GM12872 (cell line): ENCODE measurements around the gene IRAK2.
A peak's percentile ranks its signal among the peaks of the same experiment; 100 is the strongest.

Experiments used
- TF ChIP-seq, protein P1 (sequence below): IDR thresholded peaks from 3 replicates; pipeline ENCODE4 v1.5.1; 2011; ENCODE audit warnings: low read depth, mild to moderate bottlenecking, low read length, moderate library complexity; ENCODE audit not compliant: insufficient read depth

Gene IRAK2

DNA sequence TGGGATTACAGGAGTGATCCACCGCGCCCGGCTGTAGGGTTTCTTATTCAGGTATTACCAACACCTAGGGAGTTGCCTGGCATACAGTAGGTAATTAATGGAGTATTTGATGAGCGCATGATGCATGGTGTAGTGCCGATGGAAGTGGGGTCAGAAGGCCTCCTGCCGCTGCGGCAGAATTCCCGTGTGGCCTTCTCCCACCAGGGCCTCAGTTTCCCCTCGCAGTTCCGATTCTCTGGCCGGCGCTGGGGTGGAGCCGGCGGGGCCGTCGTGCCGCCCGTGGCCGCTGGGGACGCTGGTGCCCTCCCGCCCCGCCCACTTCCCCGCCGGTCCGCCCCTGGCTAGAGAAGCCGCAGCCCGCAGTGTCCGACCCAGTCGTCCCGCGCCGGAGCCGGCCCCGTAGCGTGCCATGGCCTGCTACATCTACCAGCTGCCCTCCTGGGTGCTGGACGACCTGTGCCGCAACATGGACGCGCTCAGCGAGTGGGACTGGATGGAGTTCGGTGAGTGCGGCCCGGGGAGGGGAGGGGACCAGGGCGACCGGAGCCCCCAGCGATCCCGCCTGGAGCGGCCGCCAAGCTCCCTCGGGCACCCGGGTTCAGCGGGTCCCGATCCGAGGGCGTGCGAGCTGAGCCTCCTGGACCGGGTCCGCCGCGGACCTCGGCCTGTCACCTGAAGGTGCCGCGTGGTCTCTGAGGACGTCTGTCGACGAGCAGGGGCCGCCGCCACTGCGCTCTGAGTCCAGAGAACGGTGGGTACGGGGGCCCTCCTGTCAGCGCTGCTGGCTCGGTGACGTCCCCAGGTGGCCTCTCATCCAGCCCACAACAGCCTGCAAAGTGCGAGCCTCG is at the start of gene IRAK2:
IRAK2 (plus strand) TSS at position 374 of the 848 bp plus-strand sequence; CDS start at position 410, 36 bp downstream.
- TF ChIP-seq, protein P1, sequence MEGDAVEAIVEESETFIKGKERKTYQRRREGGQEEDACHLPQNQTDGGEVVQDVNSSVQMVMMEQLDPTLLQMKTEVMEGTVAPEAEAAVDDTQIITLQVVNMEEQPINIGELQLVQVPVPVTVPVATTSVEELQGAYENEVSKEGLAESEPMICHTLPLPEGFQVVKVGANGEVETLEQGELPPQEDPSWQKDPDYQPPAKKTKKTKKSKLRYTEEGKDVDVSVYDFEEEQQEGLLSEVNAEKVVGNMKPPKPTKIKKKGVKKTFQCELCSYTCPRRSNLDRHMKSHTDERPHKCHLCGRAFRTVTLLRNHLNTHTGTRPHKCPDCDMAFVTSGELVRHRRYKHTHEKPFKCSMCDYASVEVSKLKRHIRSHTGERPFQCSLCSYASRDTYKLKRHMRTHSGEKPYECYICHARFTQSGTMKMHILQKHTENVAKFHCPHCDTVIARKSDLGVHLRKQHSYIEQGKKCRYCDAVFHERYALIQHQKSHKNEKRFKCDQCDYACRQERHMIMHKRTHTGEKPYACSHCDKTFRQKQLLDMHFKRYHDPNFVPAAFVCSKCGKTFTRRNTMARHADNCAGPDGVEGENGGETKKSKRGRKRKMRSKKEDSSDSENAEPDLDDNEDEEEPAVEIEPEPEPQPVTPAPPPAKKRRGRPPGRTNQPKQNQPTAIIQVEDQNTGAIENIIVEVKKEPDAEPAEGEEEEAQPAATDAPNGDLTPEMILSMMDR = peak; percentile 86

- TF ChIP-seq, protein P1 = no peak
Observed at GRCh38 chr3:10115326-10116137, 49.2 kb upstream of the IRAK2 start, which contains the start of gene BRK1. BRK1 (plus strand) TSS chr3:10115675; CDS start chr3:10115702, 27 bp downstream.

- TF ChIP-seq, protein P1 = no peak
Observed at GRCh38 chr3:10116138-10116460, 48.6 kb upstream of the IRAK2 start.

GRCh38 chr3:10116928-10117327 is 47.8 kb upstream of the IRAK2 start:
- TF ChIP-seq, protein P1 = no peak

- TF ChIP-seq, protein P1 = no peak
Observed at GRCh38 chr3:10119376-10119775, 45.3 kb upstream of the IRAK2 start.

- TF ChIP-seq, protein P1 = no peak
Observed at GRCh38 chr3:10121064-10121463, 43.7 kb upstream of the IRAK2 start.

- TF ChIP-seq, protein P1 = no peak
Observed at GRCh38 chr3:10122724-10123123, 42.0 kb upstream of the IRAK2 start.
